SKM-1 (cell line): Measurements from ENCODE around the gene ATP6V0D1.

Experiments
- DNase-seq: peaks from one replicate; lab custom pipeline; 2025; ENCODE audit not compliant: unreplicated experiment; lab: John Stamatoyannopoulos, UW

The ATP6V0D1 gene

GRCh38 chr16:67445913-67446907 is 34.7 kb downstream of the ATP6V0D1 start:
- no peak for DNase-seq

GRCh38 chr16:67445441-67445912 is 35.5 kb downstream of the ATP6V0D1 start:
- DNase-seq = no peak

GRCh38 chr16:67445126-67445426 is 35.9 kb downstream of the ATP6V0D1 start:
- no peak for DNase-seq

GRCh38 chr16:67444259-67445125 is 36.5 kb downstream of the ATP6V0D1 start:
- DNase-seq = no peak

- DNase-seq = no peak
Measured at GRCh38 chr16:67443265-67443664, 37.7 kb downstream of the ATP6V0D1 start.

GRCh38 chr16:67442581-67443255 is 38.2 kb downstream of the ATP6V0D1 start:
- DNase-seq = no peak

GRCh38 chr16:67441907-67442306 is 39.0 kb downstream of the ATP6V0D1 start:
- no peak for DNase-seq

- no peak for DNase-seq
Measured at GRCh38 chr16:67441271-67441753, 39.6 kb downstream of the ATP6V0D1 start.

- no peak for DNase-seq
Measured at GRCh38 chr16:67438824-67439393, 42.0 kb downstream of the ATP6V0D1 start.

- DNase-seq = no peak
Measured at GRCh38 chr16:67438098-67438791, 42.7 kb downstream of the ATP6V0D1 start.

GRCh38 chr16:67437513-67437912 is 43.4 kb downstream of the ATP6V0D1 start:
- DNase-seq = no peak

GRCh38 chr16:67436640-67437193 is 44.2 kb downstream of the ATP6V0D1 start:
- no peak for DNase-seq

GRCh38 chr16:67435758-67436164 is 45.2 kb downstream of the ATP6V0D1 start:
- no peak for DNase-seq

GRCh38 chr16:67433131-67433719 is 47.7 kb downstream of the ATP6V0D1 start:
- DNase-seq = no peak

- DNase-seq = no peak
Measured at GRCh38 chr16:67432506-67432890, 48.5 kb downstream of the ATP6V0D1 start.

- DNase-seq = no peak
Measured at GRCh38 chr16:67431775-67432505, 49.0 kb downstream of the ATP6V0D1 start.

- DNase-seq = no peak
Measured at GRCh38 chr16:67430977-67431774, 49.8 kb downstream of the ATP6V0D1 start, which contains the start of gene HSD11B2. TSS of gene HSD11B2 (plus strand) at chr16:67431121. CDS start at chr16:67431249, 128 bp downstream.

GRCh38 chr16:67430504-67430976 is 50.4 kb downstream of the ATP6V0D1 start:
- DNase-seq = no peak
